Spleen (tissue), 7 donors: ENCODE measurements around the gene MPPED2.

Source experiments
- POLR2A ChIP-seq, 3 donors: fragments of 450-650 bp; IDR thresholded peaks; one replicate each; pipeline ENCODE4 v1.5.1; 2017; ENCODE audit warnings: antibody characterized with exemption in 3 of 3, mild to moderate bottlenecking in 1 of 3
- POLR2AphosphoS5 ChIP-seq, 3 donors: sonication (generic); formaldehyde crosslinking; IDR thresholded peaks; one replicate each; pipeline ENCODE4 v1.5.1; 2017; ENCODE audit warnings: antibody characterized with exemption in 3 of 3
- TF ChIP-seq, protein P1 (sequence below), 11 experiments: fragments of 200-600 bp in 7 of 11; fragments of 450-650 bp in 4 of 11; sonication (generic) in 4 of 11; IDR thresholded peaks in 8 of 11; conservative IDR thresholded peaks in 3 of 11; 1 replicate in 7 of 11; 2 replicates in 4 of 11; pipeline versions ENCODE4 v1.4.0 to v1.8.0; 2016 to 2021; ENCODE audit warnings: antibody characterized with exemption in 11 of 11, inconsistent platforms in 4 of 11, mild to moderate bottlenecking in 1 of 11
- donor health status: DM: no; HTN: no; CAD: no; lungs with moderate emphysema.
- donor health status: DM: no; HTN: no; CAD: no.
- donor health status: DM: no; HTN: no; CAD: no.

DNA sequence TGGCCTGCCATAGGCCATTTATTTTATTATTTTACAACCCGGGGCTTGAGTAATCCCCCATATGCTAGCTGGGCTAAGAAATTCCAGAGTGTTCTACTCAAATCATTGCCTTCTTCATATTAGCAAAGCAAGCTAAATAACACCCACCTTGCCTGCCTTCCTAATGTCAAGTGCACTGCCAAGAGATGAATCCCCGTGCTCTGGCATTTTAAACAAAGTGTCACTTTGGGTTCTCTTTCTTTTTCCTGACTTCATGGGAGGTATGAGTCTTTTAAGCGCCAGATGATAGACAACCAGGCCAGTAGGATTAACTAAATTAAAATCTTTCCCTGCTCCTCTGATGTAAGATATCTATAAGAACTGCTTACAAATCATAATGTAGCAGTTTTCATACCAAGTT lies 4.5 kb downstream of the MPPED2 start:
- TF ChIP-seq, protein P1, sequence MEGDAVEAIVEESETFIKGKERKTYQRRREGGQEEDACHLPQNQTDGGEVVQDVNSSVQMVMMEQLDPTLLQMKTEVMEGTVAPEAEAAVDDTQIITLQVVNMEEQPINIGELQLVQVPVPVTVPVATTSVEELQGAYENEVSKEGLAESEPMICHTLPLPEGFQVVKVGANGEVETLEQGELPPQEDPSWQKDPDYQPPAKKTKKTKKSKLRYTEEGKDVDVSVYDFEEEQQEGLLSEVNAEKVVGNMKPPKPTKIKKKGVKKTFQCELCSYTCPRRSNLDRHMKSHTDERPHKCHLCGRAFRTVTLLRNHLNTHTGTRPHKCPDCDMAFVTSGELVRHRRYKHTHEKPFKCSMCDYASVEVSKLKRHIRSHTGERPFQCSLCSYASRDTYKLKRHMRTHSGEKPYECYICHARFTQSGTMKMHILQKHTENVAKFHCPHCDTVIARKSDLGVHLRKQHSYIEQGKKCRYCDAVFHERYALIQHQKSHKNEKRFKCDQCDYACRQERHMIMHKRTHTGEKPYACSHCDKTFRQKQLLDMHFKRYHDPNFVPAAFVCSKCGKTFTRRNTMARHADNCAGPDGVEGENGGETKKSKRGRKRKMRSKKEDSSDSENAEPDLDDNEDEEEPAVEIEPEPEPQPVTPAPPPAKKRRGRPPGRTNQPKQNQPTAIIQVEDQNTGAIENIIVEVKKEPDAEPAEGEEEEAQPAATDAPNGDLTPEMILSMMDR (IDR thresholded peaks at IDR 0.05 in 8 of 11, conservative IDR thresholded peaks at IDR 0.05 in 3 of 11): no peak
- TF ChIP-seq POLR2AphosphoS5 (IDR thresholded peaks at IDR 0.05) (no peak), POLR2A (IDR thresholded peaks at IDR 0.05) (no peak)
